ENCODE measurements around the gene ADPGK.
"Not testable (repeated sequence)": the region's sequence is repeated elsewhere in the genome, so short reads cannot be mapped to it uniquely, and the experiment has no call there.

ADPGK gene

DNA sequence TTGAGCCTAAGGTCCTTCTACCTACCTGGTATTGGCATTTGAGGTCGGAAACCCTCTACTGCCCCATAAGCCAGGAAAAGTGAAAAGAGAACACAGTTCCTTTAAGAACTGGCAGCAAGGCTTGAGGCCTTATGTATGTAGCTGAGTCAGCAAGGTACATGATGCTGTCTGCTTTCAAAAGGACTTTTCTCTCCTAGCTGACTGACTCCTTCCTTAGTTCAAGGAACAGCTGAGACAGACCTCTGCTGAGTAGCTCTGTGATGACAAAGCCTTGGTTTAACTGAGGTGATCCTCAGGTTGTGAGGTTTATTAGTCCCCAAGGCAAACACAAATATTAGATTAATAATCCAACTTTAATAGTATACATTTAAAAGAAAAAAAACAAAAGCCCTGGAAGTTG is 45.8 kb downstream of the ADPGK start:
- no peak for DNase-seq

DNA sequence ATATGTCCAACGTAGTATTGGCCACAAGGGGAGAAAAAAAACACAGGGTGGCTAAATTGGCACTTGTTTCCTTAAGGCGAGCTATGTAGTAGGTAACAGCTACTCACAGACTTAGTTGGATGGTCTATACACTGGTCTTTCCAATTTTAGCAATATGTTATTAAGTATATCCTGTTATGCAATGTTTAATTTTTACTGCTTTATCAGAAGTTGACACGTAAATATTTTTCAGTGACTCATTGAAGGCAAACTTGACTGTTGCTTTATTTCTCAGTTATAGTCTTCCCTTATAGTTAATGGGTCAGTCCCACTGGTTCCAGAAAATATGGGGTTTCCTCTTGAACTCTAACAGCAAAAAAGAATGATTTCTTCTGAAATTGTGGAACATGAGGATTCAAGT is 46.5 kb downstream of the ADPGK start:
- DNase-seq = no peak

GRCh38 chr15:72735111-72735510 is 48.4 kb downstream of the ADPGK start:
- no peak for DNase-seq

DNA sequence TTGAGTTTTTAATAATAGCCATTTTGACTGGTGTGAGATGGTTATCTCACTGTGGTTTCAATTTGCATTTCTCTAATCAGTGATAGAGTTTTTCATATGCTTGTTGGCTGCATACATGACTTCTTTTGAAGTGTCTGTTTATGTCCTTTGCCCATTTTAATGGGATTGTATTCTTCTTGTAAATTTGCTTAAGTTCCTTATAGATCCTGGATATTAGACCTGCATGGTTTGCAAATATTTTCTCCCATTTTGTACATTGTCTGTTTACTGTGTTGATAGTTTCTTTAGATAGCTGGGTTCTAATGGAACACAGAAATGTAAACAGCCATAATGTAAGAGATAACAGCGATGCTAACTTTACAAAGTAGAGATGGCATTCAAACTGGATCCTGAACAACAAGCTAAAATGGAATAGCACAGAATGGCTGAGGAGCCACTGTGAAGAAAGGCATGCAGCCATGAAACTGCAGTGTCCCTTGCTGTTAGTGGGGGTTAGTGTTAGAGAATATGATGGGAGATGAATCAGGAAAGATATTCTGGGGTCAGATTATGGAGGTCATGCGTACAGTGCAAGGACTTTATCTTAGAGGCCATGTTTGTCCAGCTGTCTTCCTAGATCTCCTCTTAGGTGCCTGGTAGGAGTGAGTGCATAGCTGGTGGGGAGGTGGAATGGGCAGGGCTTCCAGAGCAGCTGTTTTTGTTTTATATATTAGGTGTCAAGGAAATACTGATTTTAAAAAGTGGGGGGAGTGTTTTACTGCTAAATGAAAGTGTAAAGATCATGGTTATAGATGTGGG is 49.4 kb downstream of the ADPGK start:
- DNase-seq = no peak

GRCh38 chr15:72732516-72732915 is 51.0 kb downstream of the ADPGK start:
- DNase-seq = no peak

- no peak for DNase-seq
Measured at GRCh38 chr15:72732086-72732485, 51.5 kb downstream of the ADPGK start.

GRCh38 chr15:72728821-72729220 is 54.7 kb downstream of the ADPGK start:
- DNase-seq = no peak

- not testable (repeated sequence) for DNase-seq
Measured at GRCh38 chr15:72728249-72728648, 55.3 kb downstream of the ADPGK start.

DNA sequence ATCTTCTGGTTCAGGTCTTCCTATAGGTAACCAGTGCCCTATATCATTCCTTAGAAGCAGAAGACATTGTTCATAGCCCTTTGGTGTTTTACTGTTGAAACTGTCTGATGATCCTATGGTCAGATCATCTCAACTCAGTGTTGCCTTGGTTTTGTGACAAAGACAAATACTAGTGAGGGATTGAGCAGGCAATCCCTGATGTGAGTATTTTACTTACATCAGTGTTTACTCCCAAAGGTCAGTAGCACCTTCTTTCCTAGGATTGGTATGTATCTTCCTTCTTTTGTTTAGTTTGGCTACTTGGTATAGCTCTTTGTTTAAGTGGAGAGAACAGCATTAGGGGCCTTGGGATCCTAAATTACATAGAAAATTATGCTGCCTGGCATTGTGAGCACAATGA is 56.4 kb downstream of the ADPGK start:
- DNase-seq = no peak

DNA sequence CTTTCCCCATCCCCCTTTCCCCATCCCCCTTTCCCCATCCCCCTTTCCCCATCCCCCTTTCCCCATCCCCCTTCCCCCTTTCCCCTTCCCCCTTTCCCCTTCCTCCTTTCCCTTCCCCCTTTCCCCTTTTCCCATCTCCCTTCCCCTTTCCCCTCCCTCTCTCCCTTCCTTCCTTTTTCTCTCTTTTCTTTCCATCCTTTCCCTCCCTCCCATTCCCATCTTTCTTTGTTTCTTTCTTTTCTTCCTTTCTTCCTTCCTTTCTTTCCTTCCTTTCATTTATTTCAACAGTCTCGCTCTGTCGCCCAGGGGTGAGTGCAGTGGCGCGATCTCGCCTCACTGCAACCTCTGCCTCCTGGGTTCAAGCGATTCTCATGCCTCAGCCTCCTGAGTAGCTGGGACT is 57.7 kb downstream of the ADPGK start:
- not testable (repeated sequence) for DNase-seq

- no peak for DNase-seq
Measured at GRCh38 chr15:72725446-72725845, 58.1 kb downstream of the ADPGK start.

DNA sequence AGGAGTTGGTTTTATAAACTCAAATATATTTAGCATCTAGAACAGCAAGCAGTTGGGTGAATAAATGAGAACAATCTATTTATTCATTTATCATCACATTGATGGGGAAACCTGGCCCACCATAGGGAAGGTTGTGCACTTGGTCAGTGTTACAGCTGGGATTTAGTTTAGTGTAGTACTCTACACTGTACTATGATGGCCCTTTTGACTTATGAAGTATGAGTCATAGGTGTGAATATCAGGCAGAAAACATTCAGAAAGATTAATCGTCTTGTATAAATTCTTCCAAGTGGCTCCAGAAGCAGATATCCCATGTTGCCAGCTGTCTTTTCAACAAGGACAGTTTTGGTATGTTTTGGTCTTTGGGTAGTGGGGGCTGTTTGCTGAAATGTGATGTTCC is 59.5 kb downstream of the ADPGK start:
- DNase-seq = no peak

DNA sequence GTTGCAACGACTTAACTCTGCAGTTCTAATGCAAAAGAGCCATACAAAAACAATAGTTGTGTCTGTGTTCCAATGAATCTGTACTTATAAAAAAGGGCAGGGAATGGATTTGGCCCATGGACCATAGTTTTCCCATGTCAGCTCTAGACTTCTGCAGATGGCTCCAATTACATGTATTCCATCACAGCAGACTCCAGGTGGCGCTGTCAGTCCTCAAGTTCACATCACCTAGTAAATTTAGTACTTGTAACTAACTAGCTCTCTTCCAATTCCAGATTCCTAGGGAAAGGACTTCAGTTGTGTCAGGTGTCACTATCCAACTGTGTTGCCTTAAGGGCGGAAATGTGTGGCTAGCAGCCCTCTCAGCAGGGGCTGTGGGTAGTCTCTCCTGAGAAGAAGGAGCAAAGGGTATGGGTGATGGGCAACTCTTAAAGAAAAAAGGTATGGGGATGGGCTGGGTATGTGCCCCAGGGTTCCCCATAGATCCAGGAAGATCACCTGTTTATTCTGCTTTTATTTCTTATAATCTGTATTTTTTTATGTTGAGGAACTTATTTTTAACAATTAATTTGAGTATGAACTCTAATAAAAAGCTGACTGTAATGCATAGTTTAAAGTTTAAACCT is 61.4 kb downstream of the ADPGK start:
- peak; percentile 74 to 76 for DNase-seq

GRCh38 chr15:72708551-72709303 is 74.8 kb downstream of the ADPGK start:
- DNase-seq = not testable (repeated sequence)

DNA sequence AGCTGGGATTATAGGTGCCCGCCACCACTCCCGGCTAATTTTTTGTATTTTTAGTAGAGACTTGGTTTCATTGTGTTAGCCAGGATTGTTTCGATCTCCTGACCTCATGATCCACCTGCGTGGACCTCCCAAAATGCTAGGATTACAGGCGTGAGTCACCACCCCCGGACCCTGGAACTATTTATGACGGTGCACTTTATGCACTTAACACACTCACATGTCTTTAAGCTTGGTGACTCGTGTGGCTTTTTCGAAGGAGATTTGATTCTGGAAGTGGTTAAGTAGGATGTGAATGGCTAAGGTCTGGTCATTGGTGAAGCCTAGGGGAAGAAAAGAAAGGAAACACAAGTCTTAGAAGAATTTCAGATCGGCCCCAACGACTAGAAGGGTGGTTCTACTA is 77.3 kb downstream of the ADPGK start:
- no peak for DNase-seq
